ENCODE data around the gene B4GALNT3.

- TF ChIP-seq EZH2 (IDR thresholded peaks at IDR 0.05) (no peak), FOXP2 (optimal IDR thresholded peaks at IDR 0.05; ENCODE audit: control extremely low read depth, extremely low read length, insufficient read depth) (no peak)
These were observed 87.4 kb downstream of the B4GALNT3 start for GRCh38 chr12:546920-547845.

Data from SK-N-MC (cell line).